Subcutaneous abdominal adipose tissue (tissue), 5 donors: ENCODE data around the gene CCN2.
"Not testable (repeated sequence)": the region's sequence is repeated elsewhere in the genome, so short reads cannot be mapped to it uniquely, and the experiment has no call there.

Experiments used
- H3K27ac ChIP-seq: one replicate; pipeline ENCODE4 v1.7.0; 2013; ENCODE audit warnings: low read depth, mild to moderate bottlenecking, inconsistent platforms, low read length, moderate library complexity
- H3K27me3 ChIP-seq, 5 donors: one replicate each; pipeline ENCODE4 v1.7.0; 2013; ENCODE audit warnings: low read length in 5 of 5, inconsistent platforms in 1 of 5; ENCODE audit not compliant: control insufficient read depth in 5 of 5, insufficient read depth in 4 of 5
- H3K36me3 ChIP-seq, 5 donors: one replicate each; pipeline ENCODE4 v1.7.0; 2013; ENCODE audit warnings: low read length in 5 of 5; ENCODE audit not compliant: control insufficient read depth in 5 of 5, insufficient read depth in 5 of 5
- H3K4me1 ChIP-seq, 5 donors: one replicate each; pipeline ENCODE4 v1.7.0; 2013; ENCODE audit warnings: low read length in 5 of 5, mild to moderate bottlenecking in 3 of 5, moderate library complexity in 1 of 5; ENCODE audit not compliant: control insufficient read depth in 5 of 5, insufficient read depth in 5 of 5
- H3K4me3 ChIP-seq, 5 donors: one replicate each; pipeline ENCODE4 v1.7.0; 2013; ENCODE audit warnings: low read length in 5 of 5, low read depth in 1 of 5
- H3K9ac ChIP-seq, 5 donors: one replicate each; pipeline ENCODE4 v1.7.0; 2013; ENCODE audit warnings: low read length in 5 of 5, mild to moderate bottlenecking in 4 of 5, moderate library complexity in 3 of 5
- H3K9me3 ChIP-seq, 5 donors: one replicate each; pipeline ENCODE4 v1.7.0; 2013; ENCODE audit warnings: low read length in 5 of 5; ENCODE audit not compliant: control insufficient read depth in 5 of 5
- donor health status: healthy.
- donor health status: healthy.
- donor health status: healthy.
- donor health status: healthy.
- donor health status: healthy.

Gene CCN2

GRCh38 chr6:131923356-131923755 lies 27.8 kb downstream of the CCN2 start:
- Histone ChIP-seq H3K9me3 (peaks cover 5 to 16% (median 8%) of the 10 kb centered on the region in 5 donors), H3K27ac (no peak overlapping the region), H3K36me3 (no peaks in the 10 kb centered on the region), H3K27me3 (no peaks in the 10 kb centered on the region), H3K4me1 (peaks cover 0 to 5% (median 0%) of the 10 kb centered on the region in 5 donors), H3K9ac (no peak overlapping the region), H3K4me3 (no peak overlapping the region)

GRCh38 chr6:131920656-131921055 lies 30.5 kb downstream of the CCN2 start:
- no peak overlapping the region for H3K27ac ChIP-seq
- H3K36me3 ChIP-seq, result no peaks in the 10 kb centered on the region
- H3K27me3 ChIP-seq, result peaks cover 0 to 5% (median 0%) of the 10 kb centered on the region in 5 donors
- H3K9ac ChIP-seq, result no peak overlapping the region
- H3K4me1 ChIP-seq, result peaks cover 0 to 5% (median 0%) of the 10 kb centered on the region in 5 donors
- H3K4me3 ChIP-seq, result no peak overlapping the region
- peaks cover 5 to 16% (median 8%) of the 10 kb centered on the region in 5 donors for H3K9me3 ChIP-seq

- Histone ChIP-seq H3K27ac (no peak overlapping the region), H3K27me3 (peaks cover 0 to 5% (median 0%) of the 10 kb centered on the region in 5 donors), H3K4me3 (no peak overlapping the region), H3K36me3 (no peaks in the 10 kb centered on the region), H3K9ac (no peak overlapping the region), H3K4me1 (peaks cover 0 to 3% (median 0%) of the 10 kb centered on the region in 5 donors), H3K9me3 (peaks cover 5 to 13% (median 8%) of the 10 kb centered on the region in 5 donors)
These were observed 32.4 kb downstream of the CCN2 start for GRCh38 chr6:131918650-131919355.

- Histone ChIP-seq H3K4me3 (no peak overlapping the region), H3K27ac (no peak overlapping the region), H3K36me3 (no peaks in the 10 kb centered on the region), H3K9me3 (peaks cover 0 to 5% (median 2%) of the 10 kb centered on the region in 5 donors), H3K9ac (no peak overlapping the region), H3K27me3 (peaks cover 0 to 9% (median 0%) of the 10 kb centered on the region in 5 donors), H3K4me1 (peaks cover 0 to 3% (median 0%) of the 10 kb centered on the region in 5 donors)
These were observed 33.2 kb downstream of the CCN2 start for GRCh38 chr6:131917763-131918649.

GRCh38 chr6:131917318-131917717 lies 33.9 kb downstream of the CCN2 start:
- peaks cover 0 to 9% (median 0%) of the 10 kb centered on the region in 5 donors for H3K27me3 ChIP-seq
- no peak overlapping the region for H3K4me3 ChIP-seq
- H3K4me1 ChIP-seq, result peaks cover 0 to 3% (median 0%) of the 10 kb centered on the region in 5 donors
- no peak overlapping the region for H3K9ac ChIP-seq
- H3K9me3 ChIP-seq, result no peaks in the 10 kb centered on the region
- no peaks in the 10 kb centered on the region for H3K36me3 ChIP-seq
- no peak overlapping the region for H3K27ac ChIP-seq

- H3K27me3 ChIP-seq, result peaks cover 0 to 9% (median 0%) of the 10 kb centered on the region in 5 donors
- peaks cover 0 to 3% (median 0%) of the 10 kb centered on the region in 5 donors for H3K4me1 ChIP-seq
- H3K4me3 ChIP-seq, result no peak overlapping the region
- no peak overlapping the region for H3K9ac ChIP-seq
- H3K36me3 ChIP-seq, result no peaks in the 10 kb centered on the region
- H3K9me3 ChIP-seq, result no peaks in the 10 kb centered on the region
- no peak overlapping the region for H3K27ac ChIP-seq
These were observed 34.3 kb downstream of the CCN2 start for GRCh38 chr6:131916847-131917246.

- H3K27ac ChIP-seq, H3K9ac ChIP-seq, H3K36me3 ChIP-seq, H3K9me3 ChIP-seq, H3K27me3 ChIP-seq, H3K4me1 ChIP-seq, H3K4me3 ChIP-seq: not testable (repeated sequence)
These were observed 34.9 kb downstream of the CCN2 start for GRCh38 chr6:131916091-131916796.

- Histone ChIP-seq H3K36me3 (no peaks in the 10 kb centered on the region), H3K9ac (no peak overlapping the region), H3K27me3 (peaks cover 0 to 9% (median 0%) of the 10 kb centered on the region in 5 donors), H3K4me3 (no peak overlapping the region), H3K9me3 (no peaks in the 10 kb centered on the region), H3K4me1 (peaks cover 0 to 3% (median 0%) of the 10 kb centered on the region in 5 donors), H3K27ac (no peak overlapping the region)
These were observed 36.0 kb downstream of the CCN2 start for GRCh38 chr6:131914967-131915751.

GRCh38 chr6:131914234-131914633 lies 36.9 kb downstream of the CCN2 start:
- H3K9ac ChIP-seq, result no peak overlapping the region
- no peaks in the 10 kb centered on the region for H3K9me3 ChIP-seq
- H3K4me3 ChIP-seq, result no peak overlapping the region
- no peak overlapping the region for H3K27ac ChIP-seq
- H3K36me3 ChIP-seq, result no peaks in the 10 kb centered on the region
- H3K4me1 ChIP-seq, result peaks cover 0 to 3% (median 0%) of the 10 kb centered on the region in 5 donors
- H3K27me3 ChIP-seq, result peaks cover 0 to 9% (median 0%) of the 10 kb centered on the region in 5 donors
